ENCODE data around the gene EXOC6.

EXOC6 gene

GRCh38 chr10:92822060-92822634 lies 26.2 kb upstream of the EXOC6 start:
- Histone ChIP-seq H3K4me1 (ENCODE audit: insufficient read depth, low read length) (0 out of 2 replicates have a peak, but pooled peaks cover 3% of the 10 kb centered on the region), H3K27me3 (ENCODE audit: insufficient read depth, low read length) (no peaks in the 10 kb centered on the region), H3K4me3 (ENCODE audit: low read length) (no peak overlapping the region), H3K9me3 (ENCODE audit: insufficient read depth, low read depth, low read length) (no peaks in the 10 kb centered on the region), H3K9ac (ENCODE audit: low read depth, low read length) (no peak overlapping the region), H3K36me3 (ENCODE audit: insufficient read depth, low read depth, low read length) (no peaks in the 10 kb centered on the region), H3K27ac (ENCODE audit: low read length) (no peak overlapping the region)

DNA sequence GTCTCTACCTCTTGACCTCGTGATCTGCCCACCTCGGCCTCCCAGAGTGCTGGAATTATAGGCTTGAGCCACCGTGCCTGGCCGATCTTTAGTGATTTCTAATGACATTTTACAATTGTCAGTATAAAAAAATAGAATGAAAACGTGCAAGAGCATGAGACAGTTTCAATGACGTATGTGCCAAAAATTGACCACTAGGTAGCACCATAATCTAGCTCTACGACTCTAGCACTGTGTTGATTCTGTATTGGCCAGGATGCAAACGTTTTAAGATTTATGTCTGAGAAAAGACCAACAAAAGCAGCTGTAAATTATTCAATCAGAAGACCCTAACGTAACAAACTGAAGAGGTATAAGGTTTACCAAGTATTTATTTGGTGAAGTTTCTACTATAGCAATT lies 25.4 kb upstream of the EXOC6 start:
- Histone ChIP-seq H3K9me3 (ENCODE audit: insufficient read depth, low read depth, low read length) (no peaks in the 10 kb centered on the region), H3K27ac (ENCODE audit: low read length) (no peak overlapping the region), H3K36me3 (ENCODE audit: insufficient read depth, low read depth, low read length) (no peaks in the 10 kb centered on the region), H3K4me3 (ENCODE audit: low read length) (no peak overlapping the region), H3K9ac (ENCODE audit: low read depth, low read length) (no peak overlapping the region), H3K4me1 (ENCODE audit: insufficient read depth, low read length) (0 out of 2 replicates have a peak, but pooled peaks cover 3% of the 10 kb centered on the region), H3K27me3 (ENCODE audit: insufficient read depth, low read length) (no peaks in the 10 kb centered on the region)

GRCh38 chr10:92826061-92826460 lies 22.3 kb upstream of the EXOC6 start:
- H3K9ac ChIP-seq (ENCODE audit: low read depth, low read length), result no peak overlapping the region
- H3K36me3 ChIP-seq (ENCODE audit: insufficient read depth, low read depth, low read length), result no peaks in the 10 kb centered on the region
- no peak overlapping the region for H3K4me3 ChIP-seq (ENCODE audit: low read length)
- no peaks in the 10 kb centered on the region for H3K9me3 ChIP-seq (ENCODE audit: insufficient read depth, low read depth, low read length)
- H3K27ac ChIP-seq (ENCODE audit: low read length), result no peak overlapping the region
- no peaks in the 10 kb centered on the region for H3K27me3 ChIP-seq (ENCODE audit: insufficient read depth, low read length)
- H3K4me1 ChIP-seq (ENCODE audit: insufficient read depth, low read length), result 0 out of 2 replicates have a peak, but pooled peaks cover 3% of the 10 kb centered on the region

DNA sequence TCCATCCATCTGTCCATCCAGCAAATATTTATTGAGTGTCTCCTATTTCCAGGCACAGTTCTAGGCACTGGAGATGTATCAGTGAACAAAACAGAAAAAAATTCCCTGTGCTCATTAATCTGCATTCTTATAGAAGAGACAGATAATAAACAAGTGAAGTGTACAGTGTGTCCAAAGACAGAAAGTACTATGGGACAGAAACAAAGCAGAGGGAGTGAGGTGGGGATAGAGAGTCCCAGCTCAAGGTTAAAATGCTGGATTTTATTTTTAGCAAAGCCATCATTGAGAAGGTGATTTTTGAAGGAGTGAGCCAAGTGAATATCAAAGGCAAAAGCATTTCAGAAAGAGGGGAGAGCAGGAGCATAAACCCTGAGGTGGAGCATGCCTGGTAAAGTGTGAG lies 21.8 kb upstream of the EXOC6 start:
- Histone ChIP-seq H3K9me3 (ENCODE audit: insufficient read depth, low read depth, low read length) (no peaks in the 10 kb centered on the region), H3K9ac (ENCODE audit: low read depth, low read length) (no peak overlapping the region), H3K27me3 (ENCODE audit: insufficient read depth, low read length) (no peaks in the 10 kb centered on the region), H3K4me1 (ENCODE audit: insufficient read depth, low read length) (0 out of 2 replicates have a peak, but pooled peaks cover 3% of the 10 kb centered on the region), H3K36me3 (ENCODE audit: insufficient read depth, low read depth, low read length) (no peaks in the 10 kb centered on the region), H3K27ac (ENCODE audit: low read length) (no peak overlapping the region), H3K4me3 (ENCODE audit: low read length) (no peak overlapping the region)

DNA sequence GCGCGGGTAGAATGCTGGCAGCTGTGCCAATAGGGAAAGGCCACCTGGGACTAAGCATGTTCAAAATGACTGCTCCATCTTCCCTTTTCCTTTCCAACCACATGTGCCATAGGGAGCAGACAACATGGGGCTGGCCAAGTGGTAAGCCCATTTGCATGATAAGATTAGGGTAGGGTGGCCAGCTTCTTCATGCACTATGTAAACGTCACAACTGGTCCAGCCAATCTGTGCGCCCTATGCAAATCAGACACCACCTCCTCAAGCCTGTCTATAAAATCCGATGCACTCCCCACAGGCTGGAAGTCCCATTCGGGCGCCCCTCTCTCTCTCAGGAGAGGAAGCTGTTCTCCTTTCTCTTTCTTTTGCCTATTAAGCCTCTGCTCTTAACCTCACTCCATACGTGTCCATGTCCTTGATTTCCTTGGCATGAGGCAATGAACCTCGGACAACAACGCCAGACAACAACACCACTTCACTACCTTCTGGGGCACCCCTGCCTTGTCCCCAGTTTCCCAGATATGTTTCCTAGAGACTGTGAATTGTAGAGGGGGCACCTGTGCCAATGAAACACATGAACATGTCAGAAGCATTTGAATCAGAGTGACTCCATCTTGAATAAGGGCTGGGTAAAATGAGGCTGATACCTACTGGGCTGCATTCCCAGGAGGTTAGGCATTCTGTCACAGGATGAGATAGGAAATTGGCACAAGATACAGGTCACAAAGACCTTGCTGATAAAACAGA lies 19.1 kb upstream of the EXOC6 start:
- no peaks in the 10 kb centered on the region for H3K36me3 ChIP-seq (ENCODE audit: insufficient read depth, low read depth, low read length)
- H3K9me3 ChIP-seq (ENCODE audit: insufficient read depth, low read depth, low read length), result no peaks in the 10 kb centered on the region
- no peaks in the 10 kb centered on the region for H3K4me1 ChIP-seq (ENCODE audit: insufficient read depth, low read length)
- no peak overlapping the region for H3K27ac ChIP-seq (ENCODE audit: low read length)
- no peak overlapping the region for H3K4me3 ChIP-seq (ENCODE audit: low read length)
- H3K27me3 ChIP-seq (ENCODE audit: insufficient read depth, low read length), result no peaks in the 10 kb centered on the region
- H3K9ac ChIP-seq (ENCODE audit: low read depth, low read length), result no peak overlapping the region

DNA sequence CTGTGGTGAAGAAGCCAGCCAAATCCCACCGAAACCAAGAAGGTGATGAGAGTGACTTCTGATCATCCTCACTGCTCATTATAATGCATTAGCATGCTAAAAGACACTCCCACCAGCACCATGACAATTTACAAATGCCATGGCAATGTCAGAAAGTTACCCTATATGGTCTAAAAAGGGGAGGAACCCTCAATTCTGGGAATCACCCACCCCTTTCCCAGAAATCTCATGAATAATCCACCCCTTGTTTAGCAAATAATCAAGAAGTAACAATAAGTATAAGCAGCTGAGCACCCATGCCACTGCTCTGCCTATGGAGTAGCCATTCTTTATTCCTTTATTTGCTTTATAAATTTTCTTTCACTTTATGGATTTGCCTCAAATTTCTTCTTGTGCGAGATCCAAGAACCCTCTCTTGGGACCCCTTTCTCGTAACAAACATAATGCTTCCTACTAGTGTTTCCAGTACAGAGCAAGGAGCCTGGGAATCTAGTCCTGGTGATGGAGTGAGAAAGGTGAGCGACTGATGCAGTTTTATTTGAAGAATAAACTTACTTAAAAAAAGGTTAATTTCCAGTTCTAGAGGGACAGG lies 18.4 kb upstream of the EXOC6 start:
- H3K4me1 ChIP-seq (ENCODE audit: insufficient read depth, low read length), result peaks cover 5% of the 10 kb centered on the region; the same call in 1 of the 2 replicates
- H3K9me3 ChIP-seq (ENCODE audit: insufficient read depth, low read depth, low read length), result no peaks in the 10 kb centered on the region
- H3K4me3 ChIP-seq (ENCODE audit: low read length), result no peak overlapping the region
- H3K9ac ChIP-seq (ENCODE audit: low read depth, low read length), result no peak overlapping the region
- H3K36me3 ChIP-seq (ENCODE audit: insufficient read depth, low read depth, low read length), result no peaks in the 10 kb centered on the region
- H3K27me3 ChIP-seq (ENCODE audit: insufficient read depth, low read length), result no peaks in the 10 kb centered on the region
- no peak overlapping the region for H3K27ac ChIP-seq (ENCODE audit: low read length)

DNA sequence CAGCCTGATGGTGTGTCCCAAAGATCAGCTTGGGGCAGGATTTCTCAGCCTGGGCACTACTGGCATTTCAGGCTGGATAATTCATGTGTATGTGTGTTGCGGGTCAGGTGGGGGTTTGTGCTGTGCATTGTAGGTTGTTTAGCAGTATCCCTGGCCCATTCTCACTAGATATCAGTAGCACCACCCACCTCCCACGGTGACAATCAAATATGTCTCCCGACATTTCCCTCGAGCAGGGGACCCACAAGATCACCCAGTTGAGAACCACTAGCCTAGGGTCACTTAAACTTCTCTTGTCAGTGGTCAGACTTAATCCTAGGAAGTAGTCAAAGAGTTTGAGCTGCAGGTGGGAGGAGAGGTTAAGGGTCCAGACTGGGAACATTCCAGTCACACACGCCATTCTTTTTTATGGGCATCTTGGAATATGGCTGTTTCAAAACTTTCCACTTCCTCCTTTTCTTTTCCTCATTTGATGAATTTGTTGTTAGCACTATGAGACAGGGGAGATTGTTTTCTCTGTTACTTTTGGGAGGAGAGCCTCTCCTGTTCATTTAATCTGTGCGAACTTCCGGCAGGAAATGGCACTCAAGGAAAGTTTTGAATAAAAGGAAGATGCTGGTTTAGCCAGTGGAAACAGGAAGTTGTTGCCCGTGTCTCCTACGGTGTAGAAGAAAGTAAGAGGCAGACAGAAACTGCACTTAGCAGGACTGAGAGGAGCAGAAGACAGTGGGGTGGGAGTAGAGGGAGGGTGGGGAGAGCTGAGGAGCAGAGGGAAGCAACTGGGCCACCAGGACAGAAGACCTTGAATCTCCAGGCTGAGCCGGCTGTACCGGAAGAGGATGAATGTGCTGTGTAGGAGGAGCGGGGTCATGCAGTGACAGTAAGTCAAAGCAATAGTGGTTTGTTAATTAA lies 17.6 kb upstream of the EXOC6 start:
- Histone ChIP-seq H3K36me3 (ENCODE audit: insufficient read depth, low read depth, low read length) (no peaks in the 10 kb centered on the region), H3K27ac (ENCODE audit: low read length) (no peak overlapping the region), H3K4me1 (ENCODE audit: insufficient read depth, low read length) (peaks cover 8% of the 10 kb centered on the region; the same call in 1 of the 2 replicates), H3K4me3 (ENCODE audit: low read length) (no peak overlapping the region), H3K9me3 (ENCODE audit: insufficient read depth, low read depth, low read length) (no peaks in the 10 kb centered on the region), H3K9ac (ENCODE audit: low read depth, low read length) (no peak overlapping the region), H3K27me3 (ENCODE audit: insufficient read depth, low read length) (no peaks in the 10 kb centered on the region)

DNA sequence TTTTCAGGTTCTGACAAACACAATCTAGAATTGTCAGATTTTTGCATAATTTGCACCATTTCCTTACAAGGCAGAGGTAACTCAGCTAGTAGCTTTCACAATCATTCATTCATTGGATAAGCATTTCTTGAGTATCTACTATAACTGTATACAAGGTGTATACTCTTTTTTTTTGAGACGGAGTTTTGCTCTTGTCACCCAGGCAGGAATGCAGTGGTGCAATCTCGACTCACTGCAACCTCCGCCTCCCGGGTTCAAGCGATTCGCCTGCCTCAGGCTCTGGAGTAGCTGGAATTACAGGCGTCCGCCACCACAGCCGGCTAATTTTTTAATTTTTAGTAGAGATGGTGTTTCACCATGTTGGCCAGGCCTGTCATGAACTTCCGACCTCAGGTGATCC lies 16.2 kb upstream of the EXOC6 start:
- H3K9me3 ChIP-seq (ENCODE audit: insufficient read depth, low read depth, low read length), result no peaks in the 10 kb centered on the region
- H3K9ac ChIP-seq (ENCODE audit: low read depth, low read length), result no peak overlapping the region
- no peak overlapping the region for H3K27ac ChIP-seq (ENCODE audit: low read length)
- H3K27me3 ChIP-seq (ENCODE audit: insufficient read depth, low read length), result no peaks in the 10 kb centered on the region
- no peaks in the 10 kb centered on the region for H3K36me3 ChIP-seq (ENCODE audit: insufficient read depth, low read depth, low read length)
- H3K4me3 ChIP-seq (ENCODE audit: low read length), result no peak overlapping the region
- H3K4me1 ChIP-seq (ENCODE audit: insufficient read depth, low read length), result peaks cover 11% of the 10 kb centered on the region

DNA sequence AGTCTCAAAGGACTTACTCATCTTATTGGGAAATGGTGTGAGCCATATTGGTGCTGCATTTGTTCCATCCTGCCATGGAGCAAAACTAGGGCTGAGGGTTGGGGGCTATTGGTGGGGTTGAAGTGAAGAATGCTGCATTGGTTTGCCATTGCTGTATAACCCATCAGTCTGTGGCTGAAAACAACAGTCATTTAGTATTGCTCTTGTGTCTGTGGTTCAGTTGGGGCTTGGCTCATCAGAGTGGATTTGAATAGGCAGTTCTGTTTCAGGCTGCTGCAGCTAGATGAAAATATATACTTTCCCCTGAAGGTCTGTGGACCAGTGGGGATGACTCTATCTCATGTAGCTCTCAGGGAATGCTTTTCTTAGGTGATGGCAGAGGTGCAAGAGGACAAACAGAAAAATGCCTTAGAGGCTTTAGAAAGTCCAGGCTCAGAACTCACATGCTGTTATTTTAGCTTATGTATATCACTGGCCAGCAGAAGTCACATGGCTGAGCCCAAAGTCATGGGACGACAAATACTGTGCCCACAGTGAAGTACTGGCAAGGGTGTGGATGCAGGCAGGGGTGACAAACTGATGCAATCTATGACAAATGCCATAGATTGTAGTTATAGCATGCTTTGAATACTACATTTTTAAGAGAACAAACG lies 15.2 kb upstream of the EXOC6 start:
- Histone ChIP-seq H3K36me3 (ENCODE audit: insufficient read depth, low read depth, low read length) (no peaks in the 10 kb centered on the region), H3K27me3 (ENCODE audit: insufficient read depth, low read length) (no peaks in the 10 kb centered on the region), H3K9me3 (ENCODE audit: insufficient read depth, low read depth, low read length) (no peaks in the 10 kb centered on the region), H3K4me3 (ENCODE audit: low read length) (no peak overlapping the region), H3K4me1 (ENCODE audit: insufficient read depth, low read length) (peaks cover 11% of the 10 kb centered on the region), H3K27ac (ENCODE audit: low read length) (no peak overlapping the region), H3K9ac (ENCODE audit: low read depth, low read length) (no peak overlapping the region)

DNA sequence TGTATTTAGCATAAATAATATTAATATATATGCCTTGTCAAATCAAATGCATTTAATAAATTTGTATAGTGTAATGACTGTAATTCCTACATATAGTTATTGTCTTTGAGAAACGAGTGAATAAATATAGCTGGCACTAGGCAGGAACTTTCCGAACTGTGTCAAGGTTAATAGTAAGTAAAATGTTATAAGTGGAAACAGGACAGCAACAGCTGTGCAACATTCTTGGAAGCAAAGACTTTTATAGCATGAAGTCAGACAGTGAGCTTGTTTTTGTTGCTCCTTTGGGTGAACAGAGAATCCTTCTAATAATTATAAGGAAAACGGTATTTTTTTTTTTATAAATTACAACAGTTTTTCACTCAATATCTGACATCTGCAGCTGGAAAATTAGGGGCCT lies 14.0 kb upstream of the EXOC6 start:
- no peaks in the 10 kb centered on the region for H3K36me3 ChIP-seq (ENCODE audit: insufficient read depth, low read depth, low read length)
- peaks cover 11% of the 10 kb centered on the region for H3K4me1 ChIP-seq (ENCODE audit: insufficient read depth, low read length)
- H3K9me3 ChIP-seq (ENCODE audit: insufficient read depth, low read depth, low read length), result no peaks in the 10 kb centered on the region
- H3K27ac ChIP-seq (ENCODE audit: low read length), result no peak overlapping the region
- no peak overlapping the region for H3K9ac ChIP-seq (ENCODE audit: low read depth, low read length)
- H3K4me3 ChIP-seq (ENCODE audit: low read length), result no peak overlapping the region
- no peaks in the 10 kb centered on the region for H3K27me3 ChIP-seq (ENCODE audit: insufficient read depth, low read length)

- no peak overlapping the region for H3K9ac ChIP-seq (ENCODE audit: low read depth, low read length)
- no peaks in the 10 kb centered on the region for H3K36me3 ChIP-seq (ENCODE audit: insufficient read depth, low read depth, low read length)
- no peak overlapping the region for H3K27ac ChIP-seq (ENCODE audit: low read length)
Observed at GRCh38 chr10:92834986-92835385, 13.3 kb upstream of the EXOC6 start.

More at GRCh38 chr10:92834986-92835385, 13.3 kb upstream of the EXOC6 start:
- Histone ChIP-seq H3K9me3 (ENCODE audit: insufficient read depth, low read depth, low read length) (no peaks in the 10 kb centered on the region), H3K4me3 (ENCODE audit: low read length) (no peak overlapping the region), H3K27me3 (ENCODE audit: insufficient read depth, low read length) (no peaks in the 10 kb centered on the region), H3K4me1 (ENCODE audit: insufficient read depth, low read length) (peaks cover 11% of the 10 kb centered on the region)

Measured in iPS-20b (cell line).